SK-N-SH treated with all-trans-retinoic acid at 6 μM for 48 hours (cell line): ENCODE results near the gene FAM229B.

Experiments
- ATAC-seq: fragments of 200-7000 bp; cut with Tn5 transposase; 3 replicates; pipeline ENCODE4 v1.9.1; 2020; ENCODE audit warnings: mild to moderate bottlenecking, moderate library complexity
- ARNTL ChIP-seq: fragments of 450-650 bp; formaldehyde crosslinking; IDR thresholded peaks from 2 replicates; pipeline ENCODE4 v1.5.0; 2020; ENCODE audit warnings: low read depth, mild to moderate bottlenecking, moderate library complexity, borderline replicate concordance
- CREB5 ChIP-seq: fragments of 250-450 bp; sonication (Bioruptor Pico); IDR thresholded peaks from 2 replicates; pipeline ENCODE4 v1.5.1; 2020; ENCODE audit warnings: low read depth, mild to moderate bottlenecking, moderate library complexity
- CSDC2 ChIP-seq: fragments of 250-450 bp; sonication (Bioruptor Pico); IDR thresholded peaks from 2 replicates; pipeline ENCODE4 v1.5.0; 2020; ENCODE audit warnings: mild to moderate bottlenecking, moderate library complexity
- CSRNP3 ChIP-seq: fragments of 250-450 bp; sonication (Bioruptor Pico); IDR thresholded peaks from 2 replicates; pipeline ENCODE4 v1.5.1; 2021; ENCODE audit warnings: mild to moderate bottlenecking, moderate library complexity
- ESRRG ChIP-seq: fragments of 250-450 bp; sonication (Bioruptor Pico); IDR thresholded peaks from 2 replicates; pipeline ENCODE4 v1.6.1; 2021; ENCODE audit warnings: mild to moderate bottlenecking
- GLIS3 ChIP-seq: fragments of 250-450 bp; sonication (Bioruptor Pico); IDR thresholded peaks from 2 replicates; pipeline ENCODE4 v1.5.0; 2020; ENCODE audit warnings: mild to moderate bottlenecking, moderate library complexity
- ISL1 ChIP-seq: fragments of 250-450 bp; sonication (Bioruptor Pico); IDR thresholded peaks from 2 replicates; pipeline ENCODE4 v2.1.2; 2022; ENCODE audit warnings: mild to moderate bottlenecking, moderate library complexity
- PATZ1 ChIP-seq: fragments of 250-450 bp; sonication (Bioruptor Pico); IDR thresholded peaks from 2 replicates; pipeline ENCODE4 v1.8.0; 2020; ENCODE audit warnings: mild to moderate bottlenecking, moderate library complexity, borderline replicate concordance
- POU6F1 ChIP-seq: fragments of 250-450 bp; sonication (Bioruptor Pico); IDR thresholded peaks from 2 replicates; pipeline ENCODE4 v1.8.0; 2021; ENCODE audit warnings: low read depth, mild to moderate bottlenecking, moderate library complexity, borderline replicate concordance
- PPARA ChIP-seq: fragments of 250-450 bp; sonication (Bioruptor Pico); IDR thresholded peaks from 2 replicates; pipeline ENCODE4 v1.5.0; 2020; ENCODE audit warnings: mild to moderate bottlenecking, borderline replicate concordance
- RARB ChIP-seq: fragments of 250-450 bp; sonication (Bioruptor Pico); IDR thresholded peaks from 2 replicates; pipeline ENCODE4 v1.8.0; 2021; ENCODE audit warnings: mild to moderate bottlenecking, moderate library complexity
- SNAI2 ChIP-seq: fragments of 250-450 bp; sonication (Bioruptor Pico); IDR thresholded peaks from 2 replicates; pipeline ENCODE4 v1.5.0; 2020; ENCODE audit warnings: mild to moderate bottlenecking, moderate library complexity
- TCF4 ChIP-seq: fragments of 250-450 bp; sonication (Bioruptor Pico); IDR thresholded peaks from 2 replicates; pipeline ENCODE4 v1.8.0; 2021; ENCODE audit warnings: mild to moderate bottlenecking, moderate library complexity, borderline replicate concordance
- TOX ChIP-seq: fragments of 250-450 bp; sonication (Bioruptor Pico); IDR thresholded peaks from 2 replicates; pipeline ENCODE4 v1.8.0; 2021; ENCODE audit warnings: mild to moderate bottlenecking, moderate library complexity, borderline replicate concordance
- TSHZ2 ChIP-seq: fragments of 250-450 bp; sonication (Bioruptor Pico); IDR thresholded peaks from 2 replicates; pipeline ENCODE4 v1.5.0; 2020; ENCODE audit warnings: mild to moderate bottlenecking, moderate library complexity
- ZC3H10 ChIP-seq: fragments of 250-450 bp; sonication (Bioruptor Pico); IDR thresholded peaks from 2 replicates; pipeline ENCODE4 v1.5.1; 2021; ENCODE audit warnings: mild to moderate bottlenecking, moderate library complexity
- ZFP3 ChIP-seq: fragments of 250-450 bp; sonication (Bioruptor Pico); IDR thresholded peaks from 2 replicates; pipeline ENCODE4 v1.5.0; 2020; ENCODE audit warnings: mild to moderate bottlenecking, moderate library complexity
- ZFP30 ChIP-seq: fragments of 450-650 bp; formaldehyde crosslinking; IDR thresholded peaks from 2 replicates; pipeline ENCODE4 v1.5.0; 2022; ENCODE audit warnings: mild to moderate bottlenecking, moderate library complexity
- ZNF565 ChIP-seq: fragments of 450-650 bp; formaldehyde crosslinking; conservative IDR thresholded peaks from 2 replicates; pipeline ENCODE4 v1.5.0; 2020; ENCODE audit warnings: low read depth, mild to moderate bottlenecking, moderate library complexity
- ZNF70 ChIP-seq: fragments of 450-650 bp; formaldehyde crosslinking; IDR thresholded peaks from 2 replicates; pipeline ENCODE4 v1.5.0; 2020; ENCODE audit warnings: mild to moderate bottlenecking, moderate library complexity
- ZNF8 ChIP-seq: fragments of 450-650 bp; formaldehyde crosslinking; IDR thresholded peaks from 2 replicates; pipeline ENCODE4 v1.5.0; 2020; ENCODE audit warnings: mild to moderate bottlenecking, moderate library complexity

The FAM229B gene

GRCh38 chr6:112038756-112039430 is 48.5 kb upstream of the FAM229B start:
- ATAC-seq, result no peak

GRCh38 chr6:112039431-112039770 is 48.0 kb upstream of the FAM229B start:
- ATAC-seq, result no peak
- TF ChIP-seq TCF4 (CRISPR knock-in tag), result no peak
- no peak for TF ChIP-seq PPARA (CRISPR knock-in tag)
- no peak for TF ChIP-seq ZC3H10 (CRISPR knock-in tag)
- TF ChIP-seq ZFP3 (CRISPR knock-in tag), result no peak
- TF ChIP-seq CREB5, result no peak
- no peak for TF ChIP-seq ZNF70 (CRISPR knock-in tag)
- no peak for TF ChIP-seq GLIS3

More at GRCh38 chr6:112038756-112039430, 48.5 kb upstream of the FAM229B start:
- TF ChIP-seq ZNF70 (CRISPR knock-in tag) (no peak), CREB5 (no peak), ZNF565 (no peak), TOX (CRISPR knock-in tag) (no peak), CSDC2 (CRISPR knock-in tag) (no peak), POU6F1 (CRISPR knock-in tag) (no peak), GLIS3 (no peak), ZFP30 (no peak), ZNF8 (CRISPR knock-in tag) (no peak), CSRNP3 (no peak), SNAI2 (no peak), PATZ1 (no peak), TCF4 (CRISPR knock-in tag) (no peak), RARB (CRISPR knock-in tag) (no peak), TSHZ2 (CRISPR knock-in tag) (no peak), ARNTL (CRISPR knock-in tag) (no peak), ESRRG (CRISPR knock-in tag) (no peak), ZC3H10 (CRISPR knock-in tag) (no peak)

GRCh38 chr6:112040956-112041355 is 46.4 kb upstream of the FAM229B start:
- TF ChIP-seq POU6F1 (CRISPR knock-in tag), result no peak
- no peak for TF ChIP-seq ZNF70 (CRISPR knock-in tag)
- TF ChIP-seq ISL1 (CRISPR knock-in tag), result no peak
- no peak for TF ChIP-seq RARB (CRISPR knock-in tag)
- TF ChIP-seq ZC3H10 (CRISPR knock-in tag), result no peak

More at GRCh38 chr6:112040956-112041355, 46.4 kb upstream of the FAM229B start:
- ATAC-seq, result no peak
